ENCODE measurements around the gene RPL26.
"Not testable (repeated sequence)": the region's sequence is repeated elsewhere in the genome, so short reads cannot be mapped to it uniquely, and the experiment has no call there.

The RPL26 gene

DNA sequence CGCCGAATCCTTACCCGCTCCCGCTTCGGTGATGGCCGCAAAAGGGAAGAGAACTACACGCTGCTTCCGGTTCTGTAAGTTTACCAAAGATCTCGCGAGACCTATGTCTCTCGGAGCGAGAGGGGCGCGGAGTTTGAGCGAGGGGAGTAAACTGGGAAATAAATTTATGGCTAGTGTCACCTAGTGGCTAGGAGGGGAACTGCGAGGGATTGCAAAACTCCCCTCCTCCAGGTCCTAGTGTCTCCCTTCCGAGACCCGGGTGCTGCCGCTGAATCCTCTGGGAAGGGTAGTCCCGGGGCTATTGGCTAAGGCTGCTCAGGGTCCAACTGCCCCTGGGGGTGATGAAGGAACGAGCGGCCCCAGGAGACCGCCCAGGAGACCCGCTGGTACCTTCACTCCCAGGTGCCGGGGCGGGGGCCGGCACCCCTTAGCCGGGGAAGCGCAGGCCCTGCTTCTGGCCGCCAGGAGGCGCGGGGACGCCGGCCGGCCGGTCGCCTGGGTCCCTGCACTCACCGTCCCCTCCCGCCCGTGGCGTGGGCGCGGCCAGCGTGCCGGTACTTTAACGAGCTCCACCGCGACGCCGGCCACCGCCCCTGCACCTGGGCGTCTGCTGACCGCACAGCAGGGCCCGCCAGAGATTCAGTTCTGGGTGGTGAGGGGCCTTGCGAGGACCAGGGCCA lies at the start of gene RPL26:
TSS of gene RPL26 (minus strand) at position 51 of the 680 bp plus-strand sequence. CDS start 883 bp downstream, outside the sequence.
- DNase-seq, result peak; percentile 57

DNA sequence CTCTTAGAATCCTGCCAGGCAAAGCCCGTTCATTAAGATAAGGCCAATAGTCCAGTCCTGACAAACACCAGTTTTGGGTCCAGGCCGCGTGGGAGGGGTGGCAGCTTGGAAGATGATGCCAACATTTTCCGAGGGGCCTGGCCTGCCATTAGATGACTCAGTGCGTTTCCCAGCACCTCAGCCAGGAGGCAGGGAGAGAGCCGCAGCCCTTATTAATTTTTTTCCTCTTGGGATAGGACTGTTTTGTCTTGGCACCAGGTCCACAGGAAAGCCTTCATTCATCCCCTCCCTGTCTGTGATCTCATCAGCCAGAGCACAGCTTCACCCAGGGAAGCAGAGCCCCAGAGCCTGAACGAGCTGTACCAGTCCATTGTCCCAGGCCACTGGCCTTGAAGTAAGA lies 48.0 kb upstream of the RPL26 start:
- DNase-seq, result no peak

- no peak for DNase-seq
Observed at GRCh38 chr17:8426802-8427201, 43.8 kb upstream of the RPL26 start.

GRCh38 chr17:8426094-8426720 lies 43.2 kb upstream of the RPL26 start:
- no peak for DNase-seq

GRCh38 chr17:8421571-8421970 lies 38.6 kb upstream of the RPL26 start:
- DNase-seq, result no peak

GRCh38 chr17:8420041-8420934 lies 37.3 kb upstream of the RPL26 start:
- no peak for DNase-seq

GRCh38 chr17:8419305-8419704 lies 36.3 kb upstream of the RPL26 start:
- no peak for DNase-seq

DNA sequence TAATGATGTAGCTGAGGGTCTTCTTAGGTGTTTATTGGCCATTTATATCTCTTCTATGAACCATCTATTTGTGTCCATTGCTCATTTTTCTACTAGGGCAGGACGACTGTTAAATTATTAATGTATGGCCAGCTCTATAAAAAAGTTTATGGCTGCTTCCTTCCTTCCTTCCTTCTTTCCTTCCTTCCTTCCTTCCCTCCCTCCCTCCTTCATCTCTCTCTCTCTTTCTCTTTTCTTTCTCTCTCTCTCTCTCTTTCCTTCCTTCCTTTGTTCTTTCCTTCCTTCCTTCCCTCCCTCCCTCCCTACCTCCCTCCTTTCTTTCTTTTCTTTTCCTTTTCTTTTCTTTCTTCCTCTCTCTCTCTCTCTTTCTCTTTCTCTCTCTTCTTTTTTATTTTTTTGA lies 35.5 kb upstream of the RPL26 start:
- DNase-seq, result no peak

GRCh38 chr17:8417806-8418205 lies 34.8 kb upstream of the RPL26 start:
- DNase-seq, result no peak

DNA sequence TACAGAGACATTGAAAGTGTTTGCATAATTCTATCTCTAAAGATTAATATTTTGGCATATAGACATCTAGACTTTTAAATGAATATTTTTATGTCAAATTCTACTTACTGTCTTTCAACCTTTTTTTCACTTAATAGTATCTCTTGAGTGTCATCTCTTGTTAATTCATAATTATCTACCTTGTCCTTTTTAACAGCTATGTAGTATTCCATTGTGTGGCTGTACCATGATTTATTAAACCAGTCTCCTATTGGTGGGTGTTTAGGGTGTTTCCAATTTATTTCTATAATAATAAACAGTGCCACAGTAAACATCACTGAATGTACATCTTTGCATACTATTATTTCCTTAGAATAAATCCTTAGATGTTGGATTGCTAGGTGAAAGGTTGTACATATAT lies 30.9 kb upstream of the RPL26 start:
- no peak for DNase-seq

DNA sequence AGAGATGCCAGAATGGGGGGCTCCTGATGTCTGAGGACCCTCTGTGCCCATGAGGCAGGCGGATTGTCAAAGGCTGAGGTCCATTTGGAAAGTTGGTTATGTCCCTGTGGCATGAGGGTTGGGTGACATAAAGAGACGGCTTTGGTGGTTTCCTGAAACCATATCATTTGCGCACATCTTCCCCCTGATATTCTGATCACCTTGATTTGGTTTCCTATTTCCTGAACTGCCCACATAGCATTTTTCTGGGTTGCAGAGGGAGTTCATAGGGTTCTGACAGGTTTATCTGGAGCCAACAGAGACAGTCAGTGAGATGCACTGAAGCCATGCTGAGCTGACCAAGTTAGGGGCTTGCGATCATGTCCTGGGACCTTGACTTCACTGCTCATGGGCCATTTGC lies 30.3 kb upstream of the RPL26 start:
- DNase-seq, result no peak

- DNase-seq, result no peak
Observed at GRCh38 chr17:8412089-8412488, 29.1 kb upstream of the RPL26 start.

- no peak for DNase-seq
Observed at GRCh38 chr17:8410883-8411238, 27.9 kb upstream of the RPL26 start.

- DNase-seq, result no peak
Observed at GRCh38 chr17:8409966-8410882, 27.2 kb upstream of the RPL26 start.

DNA sequence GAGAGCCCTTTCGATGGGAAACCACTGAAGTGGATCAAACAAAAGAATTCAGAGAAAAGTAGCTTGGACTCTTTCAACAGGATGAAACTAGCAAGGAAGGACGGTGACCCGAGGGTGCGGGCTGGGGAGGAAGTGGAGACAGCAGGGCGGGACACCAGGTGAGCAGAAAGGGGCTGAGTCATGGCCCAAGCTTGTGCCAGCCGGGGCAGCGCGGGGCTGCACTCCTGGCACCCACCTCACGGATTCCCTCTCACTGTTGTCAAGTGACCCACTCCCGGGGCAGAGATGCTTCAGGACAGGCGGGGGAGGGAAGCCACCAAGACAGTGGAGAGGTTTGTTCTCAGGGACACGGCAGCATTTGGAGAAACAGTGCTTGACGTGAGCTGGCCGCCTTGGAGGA lies 25.4 kb upstream of the RPL26 start:
- DNase-seq, result no peak

- no peak for DNase-seq
Observed at GRCh38 chr17:8406174-8406573, 23.2 kb upstream of the RPL26 start.

- DNase-seq, result no peak
Observed at GRCh38 chr17:8405499-8406016, 22.6 kb upstream of the RPL26 start.

DNA sequence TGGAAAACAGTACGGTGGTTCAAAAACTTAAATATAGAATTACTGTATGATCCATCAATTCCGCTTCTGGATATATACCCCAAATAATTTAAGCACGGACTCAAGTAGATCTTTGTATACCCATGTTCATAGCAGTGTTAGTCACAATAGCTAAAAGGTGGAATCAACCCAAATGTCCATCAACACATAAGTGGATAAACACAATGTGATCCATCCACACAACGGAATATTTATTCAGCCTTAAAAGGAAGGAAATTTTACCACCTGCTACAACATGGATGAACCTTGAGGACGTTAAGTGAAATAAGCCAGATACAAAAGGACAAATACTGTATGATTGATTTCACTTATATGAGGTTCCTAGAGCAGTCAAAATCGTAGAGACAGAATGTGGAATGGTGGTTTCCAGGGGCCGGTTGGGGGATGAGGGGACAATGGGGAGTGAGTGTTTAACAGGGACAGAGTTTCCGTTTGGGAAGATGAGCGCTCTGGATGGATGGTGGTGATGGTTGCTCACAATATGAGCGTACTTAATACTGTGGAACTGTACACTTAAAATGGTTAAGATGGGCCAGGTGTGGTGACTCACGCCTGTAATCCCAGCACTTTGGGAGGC lies 20.0 kb upstream of the RPL26 start:
- no peak for DNase-seq

- no peak for DNase-seq
Observed at GRCh38 chr17:8401107-8401506, 18.1 kb upstream of the RPL26 start.

DNA sequence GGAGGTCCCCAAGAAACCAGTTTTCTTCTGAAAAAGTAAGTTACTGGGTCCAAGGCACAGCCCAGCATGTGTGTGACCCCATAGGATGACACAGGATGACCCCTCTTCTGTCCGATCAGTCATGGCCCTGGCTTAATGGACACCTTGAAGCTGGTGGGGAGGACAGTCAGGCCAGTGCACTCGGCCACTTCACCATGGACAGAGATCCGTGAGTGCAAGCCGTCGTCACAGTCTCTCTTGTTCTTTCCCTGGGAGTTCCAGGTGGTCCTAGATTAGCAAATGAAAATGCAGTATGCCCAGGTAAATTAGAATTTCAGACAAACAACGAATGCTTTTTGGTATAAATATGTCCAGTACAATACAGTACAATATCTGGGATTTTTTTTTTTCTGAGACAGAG lies 16.0 kb upstream of the RPL26 start:
- no peak for DNase-seq

- DNase-seq, result no peak
Observed at GRCh38 chr17:8397636-8398035, 14.6 kb upstream of the RPL26 start, which contains the start of gene RNF222. TSS of gene RNF222 (minus strand) at chr17:8397827. CDS start at chr17:8393461, 4,366 bp downstream.

GRCh38 chr17:8394497-8394896 lies 11.5 kb upstream of the RPL26 start:
- not testable (repeated sequence) for DNase-seq
